GM18951 (cell line): ENCODE results near the gene ECHDC1.
A peak's percentile ranks its signal among the peaks of the same experiment; 100 is the strongest.
"Not testable (repeated sequence)": the region's sequence is repeated elsewhere in the genome, so short reads cannot be mapped to it uniquely, and the experiment has no call there.

Source experiments
- POLR2A ChIP-seq: IDR thresholded peaks from 4 replicates; pipeline ENCODE4 v1.6.1; 2011; ENCODE audit warnings: mild to moderate bottlenecking; ENCODE audit not compliant: insufficient read length, insufficient read depth; ENCODE audit errors: extremely low read depth
- in situ Hi-C: fragments of 300-500 bp; cut with MboI; formaldehyde crosslinking; loops from one replicate; pipeline ENCODE4 v1.12.0; 2022; ENCODE audit warnings: low sequenced_read_pairs, mixed read lengths, inconsistent platforms; ENCODE audit not compliant: unreplicated experiment

Gene ECHDC1, protein sequence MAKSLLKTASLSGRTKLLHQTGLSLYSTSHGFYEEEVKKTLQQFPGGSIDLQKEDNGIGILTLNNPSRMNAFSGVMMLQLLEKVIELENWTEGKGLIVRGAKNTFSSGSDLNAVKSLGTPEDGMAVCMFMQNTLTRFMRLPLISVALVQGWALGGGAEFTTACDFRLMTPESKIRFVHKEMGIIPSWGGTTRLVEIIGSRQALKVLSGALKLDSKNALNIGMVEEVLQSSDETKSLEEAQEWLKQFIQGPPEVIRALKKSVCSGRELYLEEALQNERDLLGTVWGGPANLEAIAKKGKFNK

DNA sequence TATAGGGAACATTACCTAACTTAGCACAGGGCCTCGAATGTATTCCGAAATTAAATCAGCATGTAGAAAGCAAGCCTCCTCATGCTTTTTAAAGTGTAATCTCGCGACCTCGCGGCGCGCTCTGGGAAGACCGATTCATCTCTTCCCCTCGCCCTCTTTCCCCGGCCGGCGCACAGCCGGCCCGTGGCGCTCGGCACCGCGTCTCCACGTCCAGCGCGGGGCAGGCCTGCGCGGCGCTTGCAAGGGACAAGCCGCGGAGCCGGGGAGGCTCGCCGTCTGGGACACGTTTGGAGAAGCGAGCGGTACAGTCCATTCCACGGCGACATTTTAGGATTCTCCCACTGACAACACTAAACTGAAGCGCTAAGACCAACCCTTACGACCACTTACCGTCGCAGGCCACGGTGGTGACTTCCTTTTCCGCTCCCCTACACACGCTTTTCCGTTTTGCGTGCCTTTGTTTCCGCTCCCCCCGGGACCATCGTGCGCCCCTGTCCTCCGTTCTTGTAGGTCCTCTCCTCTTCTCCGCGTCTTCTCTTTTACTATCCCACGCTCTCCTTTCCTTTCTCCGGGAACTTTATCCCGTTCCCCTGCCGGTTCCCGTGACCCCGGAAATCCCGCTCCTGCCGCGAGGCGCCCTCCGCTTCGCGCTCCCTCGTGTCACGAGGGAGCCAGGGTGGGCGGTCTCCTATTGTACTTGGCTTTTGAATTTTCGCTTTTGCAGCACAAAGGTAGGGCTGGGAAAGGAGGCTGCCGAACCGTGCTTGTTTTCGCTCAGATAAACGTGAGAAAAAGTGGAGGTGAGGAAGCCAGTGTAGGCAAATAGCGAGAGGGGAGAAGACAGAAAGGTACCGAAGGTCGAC, at the start of gene ECHDC1:
ECHDC1 (minus strand) TSS at position 664 of the 863 bp plus-strand sequence. CDS start 12,581 bp downstream, outside the sequence.
- peak; percentile 75 for TF ChIP-seq POLR2A
- in situ Hi-C loops = no loop called here

DNA sequence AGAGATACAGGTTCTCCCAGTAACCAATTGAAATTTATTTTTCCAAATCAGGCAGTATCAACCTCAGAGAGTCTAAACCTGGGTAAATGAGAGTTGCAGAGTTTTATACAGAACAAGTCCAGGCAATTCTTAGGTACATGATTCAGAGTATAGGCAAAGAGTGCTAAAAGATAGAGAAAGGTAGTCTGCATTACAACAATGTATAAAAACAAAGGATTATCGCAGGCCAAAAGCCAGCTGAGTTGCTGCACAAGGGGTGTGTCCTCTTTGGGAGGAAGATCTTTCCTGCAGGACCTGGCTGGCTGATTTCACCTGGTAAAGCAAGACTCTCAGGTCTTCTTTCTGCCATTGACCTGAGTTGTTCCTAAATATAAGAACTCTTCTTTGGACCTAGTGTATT, 48.9 kb upstream of the ECHDC1 start:
- no peak for TF ChIP-seq POLR2A
- in situ Hi-C loops = no loop called here

DNA sequence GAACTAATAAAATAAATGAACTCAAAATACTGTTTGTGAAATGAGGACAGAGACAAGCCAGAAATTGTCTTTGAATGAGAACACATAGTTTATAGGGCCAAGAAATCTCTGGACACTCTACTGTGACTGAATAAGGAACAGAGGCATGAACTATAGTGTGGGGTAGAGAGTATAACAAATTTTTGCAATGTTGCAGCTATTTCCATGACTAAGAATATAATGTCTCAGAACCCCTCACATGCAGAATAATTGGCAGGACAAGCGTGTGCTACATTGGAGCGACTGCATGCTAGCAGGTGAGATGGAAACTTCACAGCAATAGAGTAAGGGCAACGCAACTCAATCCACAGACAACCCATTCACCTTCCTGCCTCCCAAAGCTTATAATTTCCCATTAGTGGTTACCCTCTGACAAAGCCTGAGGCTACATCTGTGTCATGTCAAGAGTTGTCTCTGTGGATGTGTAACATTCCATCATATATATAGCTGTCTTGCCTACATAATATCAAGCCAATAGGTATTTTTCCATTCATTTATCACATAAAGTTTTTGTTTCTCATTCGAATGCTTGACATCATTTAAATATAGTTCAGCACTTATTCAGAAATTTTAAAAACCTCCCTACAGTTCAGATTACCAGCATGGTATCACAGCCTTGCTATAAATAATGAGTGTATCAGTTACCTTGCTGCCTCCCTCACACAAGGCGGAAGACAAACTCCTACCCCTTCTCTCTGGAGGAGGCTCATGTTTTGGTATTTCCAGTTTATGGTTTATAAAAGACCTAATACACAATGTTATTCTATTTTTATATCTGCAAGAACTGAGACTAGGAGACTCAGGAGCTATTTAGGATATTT, 47.9 kb upstream of the ECHDC1 start:
- in situ Hi-C loops = no loop called here
- no peak for TF ChIP-seq POLR2A

DNA sequence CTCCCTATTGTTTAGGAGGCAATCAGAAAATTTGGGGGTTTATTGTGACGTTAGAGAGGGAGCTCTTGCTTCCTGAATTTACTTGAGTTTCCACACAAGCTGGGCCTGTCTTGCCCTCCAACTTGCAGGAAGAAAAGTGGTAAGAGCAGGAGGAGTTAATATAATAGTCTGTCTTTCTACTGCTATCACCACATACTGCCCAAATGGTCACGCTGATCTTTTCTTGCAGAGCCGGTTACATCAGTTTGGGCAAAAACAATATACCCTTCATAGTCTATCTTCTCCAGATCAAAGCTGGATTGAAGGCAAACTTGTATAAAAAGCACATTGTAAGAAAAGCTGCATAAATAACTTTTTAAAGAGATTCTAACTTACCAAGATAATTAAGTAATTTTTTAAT, 46.3 kb upstream of the ECHDC1 start:
- TF ChIP-seq POLR2A = no peak
- in situ Hi-C loops = no loop called here

DNA sequence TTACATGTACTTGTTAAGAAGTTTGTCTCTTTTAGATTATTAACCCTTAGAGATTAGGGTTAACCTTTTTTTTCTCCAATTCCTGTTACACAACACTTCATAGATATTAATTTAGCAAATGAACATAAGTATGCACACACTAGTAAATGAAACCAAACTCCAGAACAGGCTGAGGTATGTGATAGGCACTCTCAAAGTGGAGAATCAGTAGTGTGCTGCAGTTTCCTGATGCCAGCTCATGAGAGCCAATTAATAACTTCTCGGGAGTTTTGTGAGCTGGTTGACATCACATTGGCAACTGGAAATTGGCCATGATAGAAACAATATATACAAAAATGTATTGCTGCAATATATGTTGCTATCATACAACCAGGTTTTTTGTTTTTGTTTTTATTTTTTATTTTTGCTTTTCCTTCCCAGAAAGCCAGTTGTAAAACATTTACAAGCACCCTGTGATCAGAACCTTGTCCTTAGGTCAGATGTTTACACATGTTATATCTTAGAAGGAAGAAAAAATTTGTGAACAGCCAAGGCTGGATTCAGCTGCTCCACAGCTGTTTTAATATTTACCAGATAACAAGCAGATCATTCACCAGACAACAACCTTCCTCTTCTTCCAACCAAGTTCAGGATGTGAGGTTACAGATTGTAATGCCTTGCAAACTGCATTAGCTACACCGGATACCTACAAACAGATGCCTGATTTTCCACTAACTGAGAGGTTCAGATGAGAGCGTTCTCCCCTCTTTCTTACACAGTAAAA, 42.4 kb upstream of the ECHDC1 start:
- no peak for TF ChIP-seq POLR2A
- in situ Hi-C loops = no loop called here

DNA sequence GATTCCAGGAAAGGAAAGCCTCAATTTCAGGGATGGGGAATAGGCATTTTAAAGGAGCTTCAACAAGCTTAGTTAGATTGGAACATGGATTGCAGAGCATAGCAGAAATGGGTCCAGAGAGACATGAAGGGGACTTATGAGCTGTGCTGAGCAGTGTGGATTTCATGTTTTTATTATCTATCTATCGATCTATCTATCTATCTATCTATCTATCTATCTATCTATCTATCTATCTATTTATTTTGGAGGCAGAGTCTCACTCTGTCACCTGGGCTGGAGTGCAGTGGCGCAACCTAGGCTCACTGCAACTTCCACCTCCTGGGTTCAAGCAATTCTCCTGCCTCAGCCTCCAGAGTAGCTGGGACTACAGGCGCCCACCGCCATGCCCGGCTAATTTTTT, 41.4 kb upstream of the ECHDC1 start:
- in situ Hi-C loops = not testable (repeated sequence)

DNA sequence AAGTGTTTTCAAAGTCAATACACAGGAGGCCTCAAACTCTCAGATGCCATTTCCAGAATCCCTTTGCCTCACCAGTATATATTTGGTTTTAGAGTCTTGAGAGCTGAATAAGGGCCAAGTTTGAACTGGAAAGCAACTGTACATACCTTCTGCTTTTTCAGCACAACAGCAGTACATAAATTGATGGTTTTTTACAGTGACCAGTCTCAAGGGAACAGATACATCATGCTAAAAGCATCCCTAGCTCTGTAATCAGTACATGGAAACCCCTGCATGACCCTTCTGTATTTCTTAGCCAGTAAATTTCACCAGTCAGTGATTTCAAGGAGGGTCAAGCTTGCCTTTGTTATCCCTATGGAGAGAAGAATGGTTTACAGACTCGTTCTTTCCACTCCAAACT, 40.6 kb upstream of the ECHDC1 start:
- in situ Hi-C loops = no loop called here

DNA sequence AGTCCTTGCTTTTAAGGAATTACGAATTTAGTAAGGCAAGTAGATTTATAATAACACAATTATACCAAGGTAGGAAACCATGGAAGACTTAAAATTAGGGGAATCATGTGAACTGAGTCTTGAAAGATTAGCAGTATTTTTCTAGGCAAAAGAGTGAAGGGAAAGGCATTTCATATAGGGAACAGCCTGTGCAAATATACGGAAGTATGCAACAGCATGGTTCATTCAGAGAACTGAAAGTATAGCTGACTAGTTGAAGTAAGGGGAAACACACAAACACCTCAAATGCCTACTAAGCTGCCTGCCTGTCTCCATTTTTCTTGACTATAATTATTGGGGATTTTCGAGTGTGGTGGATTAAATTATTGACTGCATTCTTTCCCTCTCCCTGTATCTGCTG, 39.0 kb upstream of the ECHDC1 start:
- no peak for TF ChIP-seq POLR2A
- in situ Hi-C loops = no loop called here

More for the DNA sequence above, 40.6 kb upstream of the ECHDC1 start:
- TF ChIP-seq POLR2A = no peak

DNA sequence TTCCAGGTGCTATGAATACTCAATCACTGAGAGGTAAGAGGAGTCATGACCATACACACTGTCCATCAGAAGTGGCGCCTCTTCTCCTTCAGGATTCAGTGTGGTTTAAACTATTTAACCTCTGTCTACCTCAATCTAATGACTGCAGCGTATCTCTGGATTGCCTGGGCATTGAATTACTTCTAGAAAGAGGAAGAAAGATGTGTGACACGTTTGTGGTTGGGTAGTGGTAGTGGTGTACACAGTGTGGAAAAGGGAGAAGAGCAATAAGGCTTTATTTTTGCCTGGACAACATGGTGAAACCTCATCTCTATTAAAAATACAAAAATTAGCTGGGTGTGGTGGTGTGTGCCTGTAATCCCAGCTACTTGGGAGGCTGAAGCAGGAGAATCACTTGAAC, 38.0 kb upstream of the ECHDC1 start:
- TF ChIP-seq POLR2A = no peak
- in situ Hi-C loops = no loop called here

DNA sequence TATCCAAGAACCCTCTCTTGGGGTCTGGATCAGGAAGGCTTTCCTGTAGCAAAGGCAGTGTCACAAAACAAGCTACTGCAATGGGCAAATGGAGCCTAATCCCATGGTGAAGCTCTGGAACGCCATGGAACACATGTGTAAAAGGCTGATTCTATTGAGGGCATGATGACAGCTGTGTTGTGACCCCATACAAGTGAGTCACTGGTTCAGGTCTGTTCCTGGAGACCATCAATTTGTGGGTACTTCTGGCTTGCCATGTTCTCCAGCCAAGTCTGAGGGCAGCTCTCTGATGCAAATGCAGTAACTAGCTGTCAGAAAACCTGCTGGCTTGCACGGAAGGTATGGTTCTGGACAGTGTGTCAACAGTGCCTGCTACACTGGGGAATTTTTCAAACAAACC, 33.3 kb upstream of the ECHDC1 start:
- TF ChIP-seq POLR2A = no peak
- in situ Hi-C loops = no loop called here

DNA sequence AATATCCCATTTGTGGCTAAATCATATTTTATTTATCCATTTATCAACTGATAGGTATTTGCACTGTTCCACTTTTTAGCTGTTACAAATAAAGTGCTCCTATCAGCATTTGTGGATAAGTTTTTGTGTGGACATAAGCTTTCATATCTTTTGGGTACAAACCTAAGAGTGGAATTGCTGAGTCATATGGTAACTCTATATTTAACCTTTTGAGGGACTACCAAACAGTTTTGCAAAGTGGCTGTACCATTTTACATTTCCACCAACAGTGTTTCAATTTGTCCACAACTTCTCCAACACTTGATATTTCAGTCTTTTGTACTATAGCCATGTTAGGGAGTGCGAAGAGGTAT, 23.6 kb upstream of the ECHDC1 start:
- in situ Hi-C loops = no loop called here

DNA sequence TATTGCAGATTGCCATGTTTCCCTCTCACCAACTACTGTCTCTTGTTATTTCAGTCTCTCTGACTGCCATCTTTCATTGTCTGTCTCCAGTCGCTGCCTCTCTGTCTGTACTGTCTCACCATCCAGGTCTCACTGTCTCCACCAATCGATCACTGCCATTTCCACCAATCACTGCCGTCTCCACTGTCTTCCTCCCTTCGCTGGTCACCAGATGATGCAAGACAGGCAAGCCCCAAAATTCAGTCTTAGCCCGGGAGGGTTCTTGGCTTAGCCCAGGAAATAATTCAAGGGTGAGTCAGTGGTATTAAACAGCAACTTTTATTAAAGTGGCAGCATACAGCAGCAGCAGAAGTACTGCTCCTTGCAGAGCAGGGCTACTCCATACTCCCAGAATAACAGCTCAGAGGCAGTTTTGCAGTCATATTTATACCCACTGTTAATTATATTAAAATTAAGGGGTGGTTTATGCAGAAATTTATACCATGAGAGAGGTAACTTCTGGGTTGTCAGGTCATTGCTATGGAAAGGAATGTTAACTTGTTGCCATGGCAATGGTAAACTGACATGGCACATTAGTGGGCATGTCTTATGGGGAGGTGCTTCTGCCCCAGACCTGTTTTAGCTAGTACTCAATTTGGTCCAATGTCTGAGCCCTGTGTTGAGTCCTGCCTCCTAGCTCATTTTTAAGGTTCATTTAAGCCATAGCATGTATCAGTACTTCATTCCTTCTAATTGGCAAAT, 23.0 kb upstream of the ECHDC1 start:
- no peak for TF ChIP-seq POLR2A
- in situ Hi-C loops = no loop called here

More for the DNA sequence above, 23.6 kb upstream of the ECHDC1 start:
- TF ChIP-seq POLR2A = no peak
